HG03066 (cell line): ENCODE data around the gene MOSMO.
"Not testable (repeated sequence)": the region's sequence is repeated elsewhere in the genome, so short reads cannot be mapped to it uniquely, and the experiment has no call there.

ENCODE experiments used
- ATAC-seq: cut with Tn5 transposase; IDR thresholded peaks from one replicate; pipeline ENCODE4 v1.9.1; 2021; ENCODE audit warnings: low read depth; ENCODE audit not compliant: unreplicated experiment

The MOSMO gene

GRCh38 chr16:22126037-22126558 lies 118.2 kb downstream of the MOSMO start:
- no peak for ATAC-seq

GRCh38 chr16:22128537-22128936 lies 120.6 kb downstream of the MOSMO start:
- ATAC-seq = not testable (repeated sequence)

GRCh38 chr16:22130528-22130927 lies 122.6 kb downstream of the MOSMO start:
- no peak for ATAC-seq

GRCh38 chr16:22132801-22133200 lies 124.9 kb downstream of the MOSMO start:
- ATAC-seq = no peak
